IMR-90 (cell line): ENCODE data around the gene ROPN1B.

Experiments
- CEBPB ChIP-seq: IDR thresholded peaks from 2 replicates; pipeline ENCODE4 v1.6.1; 2012; ENCODE audit warnings: low read depth, low read length, improper control_type of control experiment
- CTCF ChIP-seq: conservative IDR thresholded peaks from 2 replicates; pipeline ENCODE4 v1.5.1; 2012; ENCODE audit warnings: mild to moderate bottlenecking, low read depth, low read length, improper control_type of control experiment
- FOS ChIP-seq: fragments of 150-350 bp; IDR thresholded peaks from 2 replicates; pipeline ENCODE4 v1.6.1; 2016; ENCODE audit warnings: low read depth, low read length
- MXI1 ChIP-seq: IDR thresholded peaks from 2 replicates; pipeline ENCODE4 v1.6.1; 2012; ENCODE audit warnings: low read depth, mild to moderate bottlenecking, low read length, moderate library complexity, borderline replicate concordance
- NFE2L2 ChIP-seq: fragments of 150-350 bp; IDR thresholded peaks from 2 replicates; pipeline ENCODE4 v1.6.1; 2016; ENCODE audit warnings: low read depth, mild to moderate bottlenecking, low read length
- POLR2A ChIP-seq: IDR thresholded peaks from 2 replicates; pipeline ENCODE4 v1.6.1; 2012; ENCODE audit warnings: mild to moderate bottlenecking, low read depth, low read length
- RAD21 ChIP-seq: IDR thresholded peaks from 2 replicates; pipeline ENCODE4 v1.6.1; 2012; ENCODE audit warnings: low read length, improper control_type of control experiment
- RCOR1 ChIP-seq: IDR thresholded peaks from 2 replicates; pipeline ENCODE4 v1.6.1; 2012; ENCODE audit warnings: mild to moderate bottlenecking, low read length, improper control_type of control experiment; ENCODE audit not compliant: insufficient replicate concordance
- RFX5 ChIP-seq: IDR thresholded peaks from 2 replicates; pipeline ENCODE4 v1.8.0; 2012; ENCODE audit warnings: low read depth, mild to moderate bottlenecking, low read length, moderate library complexity
- SMC3 ChIP-seq: fragments of 150-350 bp; IDR thresholded peaks from 2 replicates; pipeline ENCODE4 v1.6.1; 2016; ENCODE audit warnings: low read depth, mild to moderate bottlenecking, antibody characterized with exemption, low read length, moderate library complexity
- USF2 ChIP-seq: fragments of 150-350 bp; IDR thresholded peaks from 2 replicates; pipeline ENCODE4 v1.6.1; 2017; ENCODE audit warnings: mild to moderate bottlenecking, antibody characterized with exemption, low read length, low read depth
- TF ChIP-seq, protein P1 (sequence below): fragments of 150-350 bp; IDR thresholded peaks from 2 replicates; pipeline ENCODE4 v1.6.1; 2016; ENCODE audit warnings: low read depth, mild to moderate bottlenecking, low read length, moderate library complexity, borderline replicate concordance

DNA sequence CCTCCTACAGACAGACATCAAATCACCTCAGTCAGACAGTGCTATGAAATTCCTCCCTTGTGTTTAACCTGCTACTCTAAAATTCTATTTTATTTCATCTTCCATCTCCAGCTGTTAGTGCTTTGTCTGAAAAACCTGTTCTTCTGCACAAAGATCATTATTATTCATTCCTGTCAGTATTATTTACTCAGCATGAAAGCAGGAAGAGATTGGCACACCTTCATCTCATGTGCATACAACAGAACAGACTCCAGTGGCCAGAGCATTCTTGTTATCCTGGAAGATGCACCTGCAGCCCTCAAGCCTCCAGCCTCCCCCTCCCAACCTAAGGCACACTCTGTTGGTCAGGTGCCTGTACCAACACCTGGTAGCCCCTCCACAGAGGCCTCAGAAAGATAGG, 1.8 kb upstream of the ROPN1B start:
- TF ChIP-seq POLR2A, result no peak
- TF ChIP-seq CTCF, result no peak
- TF ChIP-seq, protein P1, sequence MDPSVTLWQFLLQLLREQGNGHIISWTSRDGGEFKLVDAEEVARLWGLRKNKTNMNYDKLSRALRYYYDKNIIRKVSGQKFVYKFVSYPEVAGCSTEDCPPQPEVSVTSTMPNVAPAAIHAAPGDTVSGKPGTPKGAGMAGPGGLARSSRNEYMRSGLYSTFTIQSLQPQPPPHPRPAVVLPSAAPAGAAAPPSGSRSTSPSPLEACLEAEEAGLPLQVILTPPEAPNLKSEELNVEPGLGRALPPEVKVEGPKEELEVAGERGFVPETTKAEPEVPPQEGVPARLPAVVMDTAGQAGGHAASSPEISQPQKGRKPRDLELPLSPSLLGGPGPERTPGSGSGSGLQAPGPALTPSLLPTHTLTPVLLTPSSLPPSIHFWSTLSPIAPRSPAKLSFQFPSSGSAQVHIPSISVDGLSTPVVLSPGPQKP, result no peak
- TF ChIP-seq CEBPB, result no peak
- TF ChIP-seq SMC3, result no peak
- TF ChIP-seq RCOR1, result no peak
- TF ChIP-seq RFX5, result no peak
- TF ChIP-seq USF2, result no peak
- no peak for TF ChIP-seq MXI1
- no peak for TF ChIP-seq NFE2L2
- TF ChIP-seq RAD21, result no peak
- TF ChIP-seq FOS, result no peak
